Sigmoid colon (tissue), 7 donors: ENCODE measurements around the gene ZYX. TPM values are rescaled to one million over a fixed set of nuclear protein-coding genes. Genes with fewer than 3 reads are reported as not detected.

Experiments used
- DNase-seq: peaks from one replicate; pipeline ENCODE4 v3.0.0-alpha.2; 2019
- H3K27ac ChIP-seq, 4 donors: fragments of 200-600 bp; sonication (generic); one replicate each; pipeline ENCODE4 v1.5.1; 2016 to 2019; ENCODE audit warnings: mild to moderate bottlenecking in 1 of 4
- H3K27me3 ChIP-seq, 3 donors: fragments of 200-600 bp; sonication (generic); one replicate each; pipeline ENCODE4 v1.5.1; 2019; ENCODE audit warnings: mild to moderate bottlenecking in 1 of 3
- H3K36me3 ChIP-seq, 4 donors: fragments of 200-600 bp; sonication (generic); one replicate each; pipeline ENCODE4 v1.5.1; 2016 to 2019
- H3K4me1 ChIP-seq, 4 donors: fragments of 200-600 bp; sonication (generic); one replicate each; pipeline ENCODE4 v1.5.1; 2017 to 2019
- H3K4me3 ChIP-seq, 4 donors: fragments of 200-600 bp; sonication (generic); one replicate each; pipeline ENCODE4 v1.5.1; 2017 to 2019; ENCODE audit warnings: mild to moderate bottlenecking in 2 of 4, moderate library complexity in 1 of 4
- H3K9me3 ChIP-seq, 4 donors: fragments of 200-600 bp in 3 of 4; sonication (generic) in 3 of 4; one replicate each; pipeline versions ENCODE4 v1.5.1 to v1.6.1; 2013 to 2019
- EP300 ChIP-seq, 4 donors: sonication (generic); formaldehyde crosslinking; IDR thresholded peaks; one replicate each; pipeline ENCODE4 v1.6.1; 2017; ENCODE audit warnings: antibody characterized with exemption in 4 of 4
- POLR2A ChIP-seq, 2 donors: fragments of 450-650 bp; IDR thresholded peaks; one replicate each; pipeline ENCODE4 v1.6.1; 2016; ENCODE audit warnings: antibody characterized with exemption in 2 of 2, mild to moderate bottlenecking in 2 of 2, moderate library complexity in 2 of 2
- POLR2AphosphoS5 ChIP-seq, 4 donors: sonication (generic); formaldehyde crosslinking; IDR thresholded peaks; one replicate each; pipeline ENCODE4 v1.6.1; 2017; ENCODE audit warnings: antibody characterized with exemption in 4 of 4
- WGBS, 2 donors: extraction: QIAGEN DNeasy Blood & Tissue Kit; methylation state at CpG; one replicate each; pipeline ENCODE4 v1.1.7; 2013; 5-methylcytosine and 5-hydroxymethylcytosine counted together
- intact Hi-C: fragments of 100-400 bp; cut with DNase I; formaldehyde crosslinking; loops from one replicate; pipeline ENCODE4 v1.15.1; 2023
- polyA plus RNA-seq, 3 donors: library from polyadenylated mRNA; stranded (reverse); fragments of 200-250 nt; gene quantifications; one replicate each; pipeline ENCODE4 v1.2.3, GENCODE V29; 2013
- small RNA-seq, 3 donors: library from RNA; depleted of rRNA; stranded (forward); fragments of <200 nt; gene quantifications; one replicate each; pipeline ENCODE3, GENCODE V24; 2016
- total RNA-seq, 4 donors: library from RNA; depleted of rRNA; stranded (reverse); fragments of >200 nt; gene quantifications; one replicate each; pipeline ENCODE4 v1.1.0, GENCODE V29; 2016
- TF ChIP-seq, protein P1 (sequence below), 4 experiments: fragments of 450-650 bp in 3 of 4; fragments of 200-600 bp in 1 of 4; IDR thresholded peaks; one replicate each; pipeline ENCODE4 v1.5.1; 2016 to 2019; ENCODE audit warnings: antibody characterized with exemption in 4 of 4, mild to moderate bottlenecking in 3 of 4, moderate library complexity in 2 of 4
- donor health status: healthy with polysubstance abuse.
- donor health status: Bipolar disorder and iron deficiency.
- donor health status: healthy.

ZYX gene
- total and polyA plus RNA-seq, 7 donors: 34.4 to 218 (median 82.4) TPM

DNA sequence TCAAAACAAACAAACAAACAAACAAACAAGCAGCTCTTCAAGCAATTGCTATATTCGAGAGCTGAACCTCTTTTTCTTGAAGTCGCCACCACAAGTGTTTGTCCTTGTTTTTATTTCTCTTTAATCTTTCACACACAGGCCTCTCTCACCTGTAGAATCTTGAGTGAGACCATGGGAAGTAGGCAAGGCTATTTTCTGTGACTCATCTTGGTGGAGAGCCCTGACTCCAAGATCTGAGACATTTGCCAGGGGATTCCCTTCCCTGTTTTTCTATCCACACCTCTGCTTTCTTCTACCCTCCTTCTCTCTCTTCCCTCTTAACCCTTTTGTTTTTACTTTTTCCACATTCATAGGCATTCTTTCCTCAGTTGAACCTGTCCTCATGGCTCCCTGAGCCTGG is 54.1 kb downstream of the ZYX start:
- intact Hi-C loops: loop anchor here (10.0 kb wide), 1 partner anchor 420 kb away; no protein-coding TSS in a partner anchor
- H3K4me3 ChIP-seq: no peak overlapping the region
- 85 to 94% methylated on average over 2 of the region's 2 CpGs for WGBS, 2 donors

DNA sequence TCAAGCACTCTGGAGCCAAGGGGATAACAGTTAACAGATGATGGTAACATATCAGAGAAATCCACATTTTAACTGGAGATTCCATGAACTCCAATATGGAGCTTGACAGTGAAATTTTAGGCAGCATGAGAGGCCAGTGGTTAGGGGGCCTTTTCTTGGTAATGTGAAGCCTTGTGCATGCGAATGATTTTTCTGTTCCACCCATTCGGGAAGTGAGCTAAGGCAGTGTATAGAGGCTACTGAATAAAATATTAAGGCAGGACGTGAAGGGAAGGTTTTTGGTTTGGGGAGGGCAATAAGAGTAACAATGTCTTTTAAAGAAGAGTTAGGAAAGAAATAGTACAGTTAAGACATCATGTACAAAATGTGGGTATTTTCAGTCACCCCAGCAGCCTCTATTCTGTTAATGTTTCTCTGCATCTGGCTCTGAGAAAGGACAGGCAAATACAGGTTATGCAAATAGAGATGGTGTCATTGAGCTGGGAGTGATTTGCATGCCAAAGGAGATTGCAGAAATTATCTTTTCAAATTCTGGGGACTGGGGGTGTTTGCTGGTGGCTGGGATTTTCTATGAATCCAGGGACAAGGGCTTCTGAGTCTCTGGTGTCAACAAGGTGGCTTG is 55.3 kb downstream of the ZYX start:
- no peak for DNase-seq
- WGBS, 2 donors: 91 to 93% methylated on average over 3 of the region's 3 CpGs
- TF ChIP-seq, protein P1, sequence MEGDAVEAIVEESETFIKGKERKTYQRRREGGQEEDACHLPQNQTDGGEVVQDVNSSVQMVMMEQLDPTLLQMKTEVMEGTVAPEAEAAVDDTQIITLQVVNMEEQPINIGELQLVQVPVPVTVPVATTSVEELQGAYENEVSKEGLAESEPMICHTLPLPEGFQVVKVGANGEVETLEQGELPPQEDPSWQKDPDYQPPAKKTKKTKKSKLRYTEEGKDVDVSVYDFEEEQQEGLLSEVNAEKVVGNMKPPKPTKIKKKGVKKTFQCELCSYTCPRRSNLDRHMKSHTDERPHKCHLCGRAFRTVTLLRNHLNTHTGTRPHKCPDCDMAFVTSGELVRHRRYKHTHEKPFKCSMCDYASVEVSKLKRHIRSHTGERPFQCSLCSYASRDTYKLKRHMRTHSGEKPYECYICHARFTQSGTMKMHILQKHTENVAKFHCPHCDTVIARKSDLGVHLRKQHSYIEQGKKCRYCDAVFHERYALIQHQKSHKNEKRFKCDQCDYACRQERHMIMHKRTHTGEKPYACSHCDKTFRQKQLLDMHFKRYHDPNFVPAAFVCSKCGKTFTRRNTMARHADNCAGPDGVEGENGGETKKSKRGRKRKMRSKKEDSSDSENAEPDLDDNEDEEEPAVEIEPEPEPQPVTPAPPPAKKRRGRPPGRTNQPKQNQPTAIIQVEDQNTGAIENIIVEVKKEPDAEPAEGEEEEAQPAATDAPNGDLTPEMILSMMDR (IDR thresholded peaks at IDR 0.05): no peak
- TF ChIP-seq POLR2A (IDR thresholded peaks at IDR 0.05) (no peak), EP300 (IDR thresholded peaks at IDR 0.05) (no peak), POLR2AphosphoS5 (IDR thresholded peaks at IDR 0.05) (no peak)
- intact Hi-C loops: loop anchor here (10.0 kb wide), 1 partner anchor 422 kb away; no protein-coding TSS in a partner anchor
- Histone ChIP-seq H3K4me3 (no peak overlapping the region), H3K9me3 (no peaks in the 10 kb centered on the region), H3K27me3 (no peaks in the 10 kb centered on the region), H3K36me3 (no peaks in the 10 kb centered on the region), H3K27ac (no peak overlapping the region), H3K4me1 (no peaks in the 10 kb centered on the region)

More for the DNA sequence above, 54.1 kb downstream of the ZYX start:
- H3K27me3 ChIP-seq: no peaks in the 10 kb centered on the region
- no peaks in the 10 kb centered on the region for H3K9me3 ChIP-seq
- no peak for DNase-seq
- H3K36me3 ChIP-seq: no peaks in the 10 kb centered on the region
- TF ChIP-seq POLR2A (IDR thresholded peaks at IDR 0.05) (no peak), POLR2AphosphoS5 (IDR thresholded peaks at IDR 0.05) (no peak), EP300 (IDR thresholded peaks at IDR 0.05) (no peak)
- TF ChIP-seq, protein P1 (IDR thresholded peaks at IDR 0.05): no peak
- no peaks in the 10 kb centered on the region for H3K4me1 ChIP-seq
- H3K27ac ChIP-seq: no peak overlapping the region

DNA sequence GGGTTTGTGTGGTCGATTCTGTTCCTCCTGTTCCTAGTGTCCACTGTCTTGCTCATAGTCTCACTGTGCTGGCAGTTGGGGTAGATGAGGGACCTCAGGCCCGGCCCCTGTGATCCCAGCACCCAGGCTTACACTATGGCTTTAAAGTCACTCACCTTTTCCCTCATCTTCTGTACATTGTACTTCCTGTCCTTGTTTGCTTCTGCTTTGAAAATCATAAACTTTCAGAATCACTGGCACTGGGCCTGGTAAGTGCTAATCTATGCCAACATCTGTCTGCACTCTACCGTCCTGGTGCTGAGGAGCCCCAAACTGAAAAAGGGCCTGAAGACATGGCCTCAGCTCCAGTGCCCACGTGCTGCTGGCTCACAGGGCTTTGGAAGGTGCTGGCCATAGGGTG is 56.4 kb downstream of the ZYX start:
- 11 to 32% methylated on average over 4 of the region's 4 CpGs for WGBS, 2 donors
- intact Hi-C loops: loop anchor here (10.0 kb wide), 1 partner anchor 423 kb away; no protein-coding TSS in a partner anchor
- H3K4me1 ChIP-seq: no peaks in the 10 kb centered on the region
- no peak for DNase-seq
- no peaks in the 10 kb centered on the region for H3K9me3 ChIP-seq
- no peak for TF ChIP-seq POLR2AphosphoS5 (IDR thresholded peaks at IDR 0.05)
- TF ChIP-seq POLR2A (IDR thresholded peaks at IDR 0.05): no peak
- TF ChIP-seq EP300 (IDR thresholded peaks at IDR 0.05): no peak
- TF ChIP-seq, protein P1 (IDR thresholded peaks at IDR 0.05): no peak
- no peaks in the 10 kb centered on the region for H3K27me3 ChIP-seq
- H3K27ac ChIP-seq: no peak overlapping the region
- no peak overlapping the region for H3K4me3 ChIP-seq
- no peaks in the 10 kb centered on the region for H3K36me3 ChIP-seq

DNA sequence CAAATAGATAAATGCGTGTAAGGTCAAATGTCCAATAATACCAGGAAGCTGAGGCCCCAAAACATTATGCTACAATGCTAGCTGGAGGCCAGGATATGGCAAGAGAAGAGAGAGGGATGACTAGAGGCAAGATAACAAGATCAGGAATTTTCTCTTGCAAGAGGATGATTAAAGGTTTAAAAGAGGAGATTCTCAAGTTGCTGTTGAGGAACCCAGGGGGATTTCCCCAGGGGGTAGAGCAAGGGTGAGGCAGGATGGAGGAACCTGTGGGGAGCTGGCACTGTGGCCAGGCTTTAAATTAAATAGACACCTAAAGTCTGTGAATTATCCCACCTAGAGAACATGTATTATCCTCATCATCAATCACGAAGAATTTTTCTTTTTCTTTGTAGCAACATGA is 58.7 kb downstream of the ZYX start:
- Histone ChIP-seq H3K9me3 (no peaks in the 10 kb centered on the region), H3K27ac (no peak overlapping the region), H3K4me3 (no peak overlapping the region), H3K36me3 (no peaks in the 10 kb centered on the region), H3K27me3 (no peaks in the 10 kb centered on the region), H3K4me1 (no peaks in the 10 kb centered on the region)
- intact Hi-C loops: loop anchor here (10.0 kb wide), 1 partner anchor 425 kb away; no protein-coding TSS in a partner anchor
- DNase-seq: no peak
- no peak for TF ChIP-seq POLR2AphosphoS5 (IDR thresholded peaks at IDR 0.05)
- TF ChIP-seq POLR2A (IDR thresholded peaks at IDR 0.05): no peak
- TF ChIP-seq EP300 (IDR thresholded peaks at IDR 0.05): no peak
- TF ChIP-seq, protein P1 (IDR thresholded peaks at IDR 0.05): no peak
- 93 to 99% methylated on average over 2 of the region's 2 CpGs for WGBS, 2 donors

Small RNA genes within 50 kb of the gene (small RNA-seq; reads per million reads assigned to genes)
- 0.15 to 0.66 (median 0.32) reads per million in 3 donors for gene MIR6892

Other genes with a start within 250 kb of the ZYX start
- not detected for gene PIP, start 249.3 kb upstream of the ZYX start, total RNA-seq
- gene PIP, start 249.3 kb upstream of the ZYX start, polyA plus RNA-seq: not detected
- not detected for gene TAS2R39, start 197.9 kb upstream of the ZYX start, total RNA-seq
- not detected for gene TAS2R39, start 197.9 kb upstream of the ZYX start, polyA plus RNA-seq
- gene TAS2R40, start 159.3 kb upstream of the ZYX start, total RNA-seq: not detected
- gene TAS2R40, start 159.3 kb upstream of the ZYX start, polyA plus RNA-seq: not detected
- gene GSTK1, start 117.9 kb upstream of the ZYX start, total RNA-seq: 100 to 1,000 TPM; 111 to 168 (median 134) TPM
- 100 to 1,000 TPM; 158 to 247 (median 234) TPM for gene GSTK1, start 117.9 kb upstream of the ZYX start, polyA plus RNA-seq
- under 1 TPM in 1 of 4 donors, not detected in 3; 0.71 TPM for gene TMEM139, start 96.4 kb upstream of the ZYX start, total RNA-seq
- 10 to 100 TPM; 26.4 to 58.5 (median 54.8) TPM for gene TMEM139, start 96.4 kb upstream of the ZYX start, polyA plus RNA-seq
- gene CASP2, start 93.0 kb upstream of the ZYX start, total RNA-seq: 10 to 100 TPM in 1 of 4 donors, 1 to 10 TPM in 3; 7.1 to 14.4 (median 7.8) TPM
- 10 to 100 TPM in 1 of 3 donors, 1 to 10 TPM in 2; 6.0 to 16.2 (median 6.0) TPM for gene CASP2, start 93.0 kb upstream of the ZYX start, polyA plus RNA-seq
- gene CLCN1, start 65.2 kb upstream of the ZYX start, total RNA-seq: under 1 TPM in 1 of 4 donors, not detected in 3; 0.14 TPM
- gene CLCN1, start 65.2 kb upstream of the ZYX start, polyA plus RNA-seq: under 1 TPM in 1 of 3 donors, not detected in 2; 0.15 TPM
- 10 to 100 TPM in 1 of 4 donors, 1 to 10 TPM in 3; 6.4 to 15.7 (median 6.8) TPM for gene FAM131B, start 18.6 kb upstream of the ZYX start, total RNA-seq
- gene FAM131B, start 18.6 kb upstream of the ZYX start, polyA plus RNA-seq: 1 to 10 TPM in 1 of 3 donors, under 1 TPM in 2; under 0.01 to 2.0 (median under 0.01) TPM
- gene EPHA1, start 27.5 kb downstream of the ZYX start, total RNA-seq: 1 to 10 TPM in 1 of 4 donors, under 1 TPM in 1, not detected in 2; 0.14 to 1.5 TPM
- 10 to 100 TPM in 1 of 3 donors, 1 to 10 TPM in 1, under 1 TPM in 1; 0.92 to 10.2 (median 4.2) TPM for gene EPHA1, start 27.5 kb downstream of the ZYX start, polyA plus RNA-seq
- gene TAS2R60, start 62.1 kb downstream of the ZYX start, total RNA-seq: not detected
- not detected for gene TAS2R60, start 62.1 kb downstream of the ZYX start, polyA plus RNA-seq
- 1 to 10 TPM in 1 of 4 donors, not detected in 3; 1.6 TPM for gene TAS2R41, start 96.5 kb downstream of the ZYX start, total RNA-seq
- gene TAS2R41, start 96.5 kb downstream of the ZYX start, polyA plus RNA-seq: not detected
- gene CTAGE15, start 190.5 kb downstream of the ZYX start, total RNA-seq: 1 to 10 TPM in 1 of 4 donors, under 1 TPM in 1, not detected in 2; 0.55 to 1.3 TPM
- under 1 TPM in 1 of 3 donors, not detected in 2; 0.63 TPM for gene CTAGE15, start 190.5 kb downstream of the ZYX start, polyA plus RNA-seq
- gene TCAF2, start 239.6 kb downstream of the ZYX start, total RNA-seq: 1 to 10 TPM in 2 of 4 donors, under 1 TPM in 2; 0.82 to 2.9 (median 1.5) TPM
- 1 to 10 TPM in 2 of 3 donors, under 1 TPM in 1; 0.92 to 3.2 (median 1.2) TPM for gene TCAF2, start 239.6 kb downstream of the ZYX start, polyA plus RNA-seq